WTC11 (cell line): ENCODE results near the gene DOC2A. TPM values are rescaled to one million over a fixed set of nuclear protein-coding genes. Genes with fewer than 3 reads are reported as not detected.

Experiments
- ATAC-seq: fragments of 200-7000 bp; cut with Tn5 transposase; 2 replicates; pipeline ENCODE4 v1.10.0; 2021; ENCODE audit warnings: mild to moderate bottlenecking, moderate library complexity
- CTCF ChIA-PET: fragments of 300-600 bp; sonication (Branson Sonifier 250); formaldehyde crosslinking; loops from one replicate; lab custom pipeline; 2021; ENCODE audit warnings: antibody characterized with exemption; lab: Charles Lee
- POLR2A ChIA-PET: fragments of 350-600 bp; sonication (Branson Sonifier 250); formaldehyde crosslinking; loops from one replicate; lab custom pipeline; 2021; ENCODE audit warnings: antibody characterized with exemption; lab: Charles Lee
- DNase-seq: peaks from one replicate; pipeline ENCODE4 v3.0.0; 2021; ENCODE audit warnings: low spot score
- H3K27ac Mint-ChIP-seq: 2 replicates; pipeline ENCODE4 v1.8.0; 2021; ENCODE audit warnings: mixed read lengths
- H3K27me3 Mint-ChIP-seq: 2 replicates; pipeline ENCODE4 v1.8.0; 2021; ENCODE audit warnings: low read depth, mild to moderate bottlenecking, moderate library complexity, mixed read lengths
- H3K36me3 Mint-ChIP-seq: 2 replicates; pipeline ENCODE4 v1.8.0; 2021; ENCODE audit warnings: mixed read lengths
- H3K4me1 Mint-ChIP-seq: 2 replicates; pipeline ENCODE4 v1.8.0; 2022; ENCODE audit warnings: mixed read lengths
- H3K4me3 Mint-ChIP-seq: 2 replicates; pipeline ENCODE4 v1.8.0; 2021; ENCODE audit warnings: mild to moderate bottlenecking, moderate library complexity, mixed read lengths
- H3K9me3 Mint-ChIP-seq: 2 replicates; pipeline ENCODE4 v1.8.0; 2021; ENCODE audit warnings: mixed read lengths
- AR ChIP-seq: fragments of 250-450 bp; sonication (Bioruptor Pico); IDR thresholded peaks from 2 replicates; pipeline ENCODE4 v1.9.0; 2021; ENCODE audit warnings: mild to moderate bottlenecking
- ATF2 ChIP-seq: sonication (generic); formaldehyde crosslinking; IDR thresholded peaks from 2 replicates; pipeline ENCODE4 v1.8.1; 2022; ENCODE audit warnings: low read depth, missing genetic modification reagents, borderline replicate concordance
- E2F1 ChIP-seq: sonication (generic); formaldehyde crosslinking; IDR thresholded peaks from 2 replicates; pipeline ENCODE4 v1.8.0; 2022; ENCODE audit warnings: mild to moderate bottlenecking, missing genetic modification reagents
- ELF4 ChIP-seq: sonication (generic); formaldehyde crosslinking; IDR thresholded peaks from 2 replicates; pipeline ENCODE4 v1.8.1; 2022; ENCODE audit warnings: low read depth, mild to moderate bottlenecking, moderate library complexity, missing genetic modification reagents
- ESRRA ChIP-seq: sonication (generic); formaldehyde crosslinking; IDR thresholded peaks from 2 replicates; pipeline ENCODE4 v1.8.1; 2022; ENCODE audit warnings: mild to moderate bottlenecking, missing genetic modification reagents, borderline replicate concordance
- ETV6 ChIP-seq: sonication (generic); formaldehyde crosslinking; IDR thresholded peaks from 2 replicates; pipeline ENCODE4 v1.8.1; 2022; ENCODE audit warnings: mild to moderate bottlenecking, missing genetic modification reagents
- FOXJ3 ChIP-seq: sonication (generic); formaldehyde crosslinking; IDR thresholded peaks from 2 replicates; pipeline ENCODE4 v1.9.0; 2021; ENCODE audit warnings: missing genetic modification reagents, mild to moderate bottlenecking, borderline replicate concordance
- FOXK1 ChIP-seq: sonication (generic); formaldehyde crosslinking; IDR thresholded peaks from 2 replicates; pipeline ENCODE4 v1.8.0; 2022; ENCODE audit warnings: mild to moderate bottlenecking, moderate library complexity, missing genetic modification reagents
- GABPB1 ChIP-seq: sonication (generic); formaldehyde crosslinking; IDR thresholded peaks from 2 replicates; pipeline ENCODE4 v1.8.1; 2023; ENCODE audit warnings: mild to moderate bottlenecking, missing genetic modification reagents
- GRHL2 ChIP-seq: fragments of 250-450 bp; sonication (Bioruptor Pico); IDR thresholded peaks from 2 replicates; pipeline ENCODE4 v1.8.0; 2022; ENCODE audit warnings: mild to moderate bottlenecking, moderate library complexity; ENCODE audit not compliant: insufficient replicate concordance, severe bottlenecking
- GTF2I ChIP-seq: fragments of 250-450 bp; sonication (Bioruptor Pico); conservative IDR thresholded peaks from 2 replicates; pipeline ENCODE4 v1.4.0; 2021; ENCODE audit warnings: mild to moderate bottlenecking
- HMGA2 ChIP-seq: fragments of 250-450 bp; sonication (Bioruptor Pico); IDR thresholded peaks from 2 replicates; pipeline ENCODE4 v1.4.0; 2021; ENCODE audit warnings: mild to moderate bottlenecking, moderate library complexity
- IRF2 ChIP-seq: sonication (generic); formaldehyde crosslinking; IDR thresholded peaks from 2 replicates; pipeline ENCODE4 v1.8.0; 2022; ENCODE audit warnings: low read depth, missing genetic modification reagents, borderline replicate concordance
- JUN ChIP-seq: sonication (generic); formaldehyde crosslinking; IDR thresholded peaks from 2 replicates; pipeline ENCODE4 v1.8.0; 2023; ENCODE audit warnings: mild to moderate bottlenecking, missing genetic modification reagents
- KAT7 ChIP-seq: sonication (generic); formaldehyde crosslinking; IDR thresholded peaks from 2 replicates; pipeline ENCODE4 v1.8.1; 2023; ENCODE audit warnings: missing genetic modification reagents, mild to moderate bottlenecking, borderline replicate concordance
- MXD4 ChIP-seq: fragments of 250-450 bp; sonication (Bioruptor Pico); IDR thresholded peaks from 2 replicates; pipeline ENCODE4 v1.8.0; 2021; ENCODE audit warnings: mild to moderate bottlenecking, moderate library complexity, borderline replicate concordance
- NFE2L1 ChIP-seq: sonication (generic); formaldehyde crosslinking; IDR thresholded peaks from 2 replicates; pipeline ENCODE4 v1.8.1; 2023; ENCODE audit warnings: missing genetic modification reagents
- NFYB ChIP-seq: sonication (generic); formaldehyde crosslinking; conservative IDR thresholded peaks from 2 replicates; pipeline ENCODE4 v1.8.0; 2022; ENCODE audit warnings: low read depth, missing genetic modification reagents
- NR3C1 ChIP-seq: sonication (generic); formaldehyde crosslinking; conservative IDR thresholded peaks from 2 replicates; pipeline ENCODE4 v1.8.1; 2023; ENCODE audit warnings: low read depth, mild to moderate bottlenecking, missing genetic modification reagents
- TEAD1 ChIP-seq: sonication (generic); formaldehyde crosslinking; IDR thresholded peaks from 2 replicates; pipeline ENCODE4 v1.8.0; 2022; ENCODE audit warnings: mild to moderate bottlenecking, missing genetic modification reagents
- USF1 ChIP-seq: sonication (generic); formaldehyde crosslinking; IDR thresholded peaks from 2 replicates; pipeline ENCODE4 v1.8.0; 2022; ENCODE audit warnings: mild to moderate bottlenecking, missing genetic modification reagents
- ZNF317 ChIP-seq: sonication (generic); formaldehyde crosslinking; IDR thresholded peaks from 2 replicates; pipeline ENCODE4 v1.8.1; 2023; ENCODE audit warnings: low read depth, mild to moderate bottlenecking, moderate library complexity, missing genetic modification reagents, borderline replicate concordance
- ZNF396 ChIP-seq: fragments of 250-450 bp; sonication (Bioruptor Pico); IDR thresholded peaks from 2 replicates; pipeline ENCODE4 v1.8.0; 2021; ENCODE audit warnings: mild to moderate bottlenecking, moderate library complexity, borderline replicate concordance
- total RNA-seq: library from RNA; stranded (reverse); gene quantifications from 3 replicates; pipeline ENCODE4 v1.2.3, GENCODE V29; 2021
- TF ChIP-seq, protein P1 (sequence below): fragments of 250-450 bp; sonication (Bioruptor Pico); IDR thresholded peaks from 2 replicates; pipeline ENCODE4 v2.1.2; 2022; ENCODE audit warnings: mild to moderate bottlenecking, moderate library complexity
- TF ChIP-seq, protein P2 (sequence below): sonication (generic); formaldehyde crosslinking; IDR thresholded peaks from 2 replicates; pipeline ENCODE4 v1.8.1; 2023; ENCODE audit warnings: mild to moderate bottlenecking, missing genetic modification reagents, moderate library complexity
- TF ChIP-seq, protein P3 (sequence below): sonication (generic); formaldehyde crosslinking; IDR thresholded peaks from 2 replicates; pipeline ENCODE4 v1.8.1; 2022; ENCODE audit warnings: missing genetic modification reagents, borderline replicate concordance

The DOC2A gene
- total RNA-seq, 1 experiment from 2014 or later = 10.8 TPM

- CTCF ChIA-PET = interaction anchor here (0.7 to 1.2 kb wide), 2 partner anchors 119 to 180 kb away, joined by 3 read pairs; partner anchors contain the start of gene PAGR1
- peak; percentile 88 for ATAC-seq
- DNase-seq = peak; percentile 100
- H3K27ac Mint-ChIP-seq = peak within 1 kb of the TSS; percentile 97
- peaks cover 20% of the 10 kb centered on the region for H3K4me1 Mint-ChIP-seq
- POLR2A ChIA-PET = interaction anchor here (0.6 to 1.2 kb wide), 5 partner anchors 69 to 172 kb away, joined by 3 to 5 read pairs (median 3); partner anchors contain the start of genes ALDOA, CDIPT and SEZ6L2
- peak within 1 kb of the TSS; percentile 94 for H3K4me3 Mint-ChIP-seq
- H3K27me3 Mint-ChIP-seq = no peaks in the 10 kb centered on the region
- no peaks in the 10 kb centered on the region for H3K9me3 Mint-ChIP-seq
- peaks cover 14% of the 10 kb centered on the region for H3K36me3 Mint-ChIP-seq
- TF ChIP-seq ZNF396 (CRISPR knock-in tag) (no peak), USF1 (CRISPR knock-in tag) (no peak), ELF4 (CRISPR knock-in tag) (no peak), AR (CRISPR knock-in tag) (no peak), ATF2 (CRISPR knock-in tag) (no peak), ETV6 (CRISPR knock-in tag) (no peak), FOXK1 (CRISPR knock-in tag) (peak; percentile 93), IRF2 (CRISPR knock-in tag) (no peak), GRHL2 (CRISPR knock-in tag) (no peak), JUN (0 out of 2 replicates have a peak, but pooled peaks have one; percentile 45), GABPB1 (peak; percentile 89), FOXJ3 (CRISPR knock-in tag) (no peak), NFE2L1 (no peak), GTF2I (CRISPR knock-in tag) (peak; percentile 87; the same call in 1 of the 2 replicates), KAT7 (CRISPR knock-in tag) (no peak), TEAD1 (CRISPR knock-in tag) (peak; percentile 29; the same call in 1 of the 2 replicates), HMGA2 (CRISPR knock-in tag) (no peak), ZNF317 (CRISPR knock-in tag) (no peak), MXD4 (CRISPR knock-in tag) (no peak), NFYB (no peak), ESRRA (CRISPR knock-in tag) (no peak), E2F1 (CRISPR knock-in tag) (no peak), NR3C1 (CRISPR knock-in tag) (no peak)
- TF ChIP-seq, protein P1, sequence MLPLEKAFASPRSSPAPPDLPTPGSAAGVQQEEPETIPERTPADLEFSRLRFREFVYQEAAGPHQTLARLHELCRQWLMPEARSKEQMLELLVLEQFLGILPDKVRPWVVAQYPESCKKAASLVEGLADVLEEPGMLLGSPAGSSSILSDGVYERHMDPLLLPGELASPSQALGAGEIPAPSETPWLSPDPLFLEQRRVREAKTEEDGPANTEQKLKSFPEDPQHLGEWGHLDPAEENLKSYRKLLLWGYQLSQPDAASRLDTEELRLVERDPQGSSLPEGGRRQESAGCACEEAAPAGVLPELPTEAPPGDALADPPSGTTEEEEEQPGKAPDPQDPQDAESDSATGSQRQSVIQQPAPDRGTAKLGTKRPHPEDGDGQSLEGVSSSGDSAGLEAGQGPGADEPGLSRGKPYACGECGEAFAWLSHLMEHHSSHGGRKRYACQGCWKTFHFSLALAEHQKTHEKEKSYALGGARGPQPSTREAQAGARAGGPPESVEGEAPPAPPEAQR = no peak
- TF ChIP-seq, protein P2, sequence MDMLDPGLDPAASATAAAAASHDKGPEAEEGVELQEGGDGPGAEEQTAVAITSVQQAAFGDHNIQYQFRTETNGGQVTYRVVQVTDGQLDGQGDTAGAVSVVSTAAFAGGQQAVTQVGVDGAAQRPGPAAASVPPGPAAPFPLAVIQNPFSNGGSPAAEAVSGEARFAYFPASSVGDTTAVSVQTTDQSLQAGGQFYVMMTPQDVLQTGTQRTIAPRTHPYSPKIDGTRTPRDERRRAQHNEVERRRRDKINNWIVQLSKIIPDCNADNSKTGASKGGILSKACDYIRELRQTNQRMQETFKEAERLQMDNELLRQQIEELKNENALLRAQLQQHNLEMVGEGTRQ (CRISPR knock-in tag) = no peak; the same call in 1 of the 2 replicates
- TF ChIP-seq, protein P3, sequence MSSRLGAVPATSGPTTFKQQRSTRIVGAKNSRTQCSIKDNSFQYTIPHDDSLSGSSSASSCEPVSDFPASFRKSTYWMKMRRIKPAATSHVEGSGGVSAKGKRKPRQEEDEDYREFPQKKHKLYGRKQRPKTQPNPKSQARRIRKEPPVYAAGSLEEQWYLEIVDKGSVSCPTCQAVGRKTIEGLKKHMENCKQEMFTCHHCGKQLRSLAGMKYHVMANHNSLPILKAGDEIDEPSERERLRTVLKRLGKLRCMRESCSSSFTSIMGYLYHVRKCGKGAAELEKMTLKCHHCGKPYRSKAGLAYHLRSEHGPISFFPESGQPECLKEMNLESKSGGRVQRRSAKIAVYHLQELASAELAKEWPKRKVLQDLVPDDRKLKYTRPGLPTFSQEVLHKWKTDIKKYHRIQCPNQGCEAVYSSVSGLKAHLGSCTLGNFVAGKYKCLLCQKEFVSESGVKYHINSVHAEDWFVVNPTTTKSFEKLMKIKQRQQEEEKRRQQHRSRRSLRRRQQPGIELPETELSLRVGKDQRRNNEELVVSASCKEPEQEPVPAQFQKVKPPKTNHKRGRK = no peak
These were observed 14.7 kb downstream of the DOC2A start, which contains the start of gene INO80E for GRCh38 chr16:29995911-29996765. INO80E (plus strand) TSS chr16:29996241; CDS start chr16:29996311, 70 bp downstream.
